Osteoblast (primary cell): ENCODE results near the gene CAMK1. TPM values are rescaled to one million over a fixed set of nuclear protein-coding genes. Genes with fewer than 3 reads are reported as not detected.

Experiments
- DNase-seq: peaks from one replicate; pipeline ENCODE4 v3.0.0; 2011; ENCODE audit warnings: low spot score, mixed read lengths; ENCODE audit not compliant: insufficient read length; ENCODE audit errors: missing footprints
- H2AFZ ChIP-seq: 2 replicates; pipeline ENCODE4 v1.6.0; 2011; ENCODE audit warnings: mild to moderate bottlenecking, low read length
- H3K27ac ChIP-seq: 2 replicates; pipeline ENCODE4 v1.5.1; 2011; ENCODE audit warnings: mild to moderate bottlenecking, low read depth, low read length, moderate library complexity
- H3K27me3 ChIP-seq: 2 replicates; pipeline ENCODE4 v1.6.0; 2012; ENCODE audit warnings: mild to moderate bottlenecking, control low read depth, inconsistent platforms, low read length, moderate library complexity; ENCODE audit not compliant: insufficient read depth
- H3K36me3 ChIP-seq: 2 replicates; pipeline ENCODE4 v1.5.1; 2011; ENCODE audit warnings: mild to moderate bottlenecking, low read length, control low read depth, moderate library complexity; ENCODE audit not compliant: insufficient read depth
- H3K4me1 ChIP-seq: 2 replicates; pipeline ENCODE4 v1.5.1; 2011; ENCODE audit warnings: mild to moderate bottlenecking, low read length, control low read depth, moderate library complexity; ENCODE audit not compliant: insufficient read depth
- H3K4me2 ChIP-seq: 2 replicates; pipeline ENCODE4 v1.6.0; 2011; ENCODE audit warnings: mild to moderate bottlenecking, low read length; ENCODE audit not compliant: insufficient read depth
- H3K4me3 ChIP-seq: fragments of 200-600 bp; sonication (generic); 3 replicates; pipeline ENCODE4 v1.5.1; 2012; ENCODE audit warnings: mild to moderate bottlenecking, low read length, inconsistent platforms; ENCODE audit not compliant: insufficient read depth
- H3K79me2 ChIP-seq: 2 replicates; pipeline ENCODE4 v1.6.0; 2012; ENCODE audit warnings: mild to moderate bottlenecking, low read length, control low read depth, inconsistent platforms; ENCODE audit not compliant: insufficient read depth
- H3K9me3 ChIP-seq: 2 replicates; pipeline ENCODE4 v1.5.1; 2011; ENCODE audit warnings: low read depth, low read length, control low read depth
- H4K20me1 ChIP-seq: 2 replicates; pipeline ENCODE4 v1.6.0; 2012; ENCODE audit warnings: mild to moderate bottlenecking, low read length, control low read depth; ENCODE audit not compliant: insufficient read depth
- CTCF ChIP-seq: IDR thresholded peaks from 2 replicates; pipeline ENCODE4 v1.5.1; 2011; ENCODE audit warnings: mild to moderate bottlenecking, low read depth, low read length, moderate library complexity; ENCODE audit errors: extremely low read depth
- total RNA-seq: library from RNA; depleted of rRNA; stranded (reverse); fragments of >200 nt; gene quantifications from 2 replicates; pipeline ENCODE4 v1.2.3, GENCODE V29; 2012

Gene CAMK1
- total RNA-seq, 1 donor, result 22.1 TPM

GRCh38 chr3:9742560-9742959 is 27.2 kb downstream of the CAMK1 start:
- H4K20me1 ChIP-seq, result peaks cover 13% of the 10 kb centered on the region
- H2AFZ ChIP-seq, result no peak overlapping the region
- H3K4me2 ChIP-seq, result no peak overlapping the region
- H3K36me3 ChIP-seq, result peaks cover 97% of the 10 kb centered on the region
- no peaks in the 10 kb centered on the region for H3K27me3 ChIP-seq
- H3K4me3 ChIP-seq, result no peak overlapping the region
- H3K27ac ChIP-seq, result no peak overlapping the region
- DNase-seq, result no peak
- TF ChIP-seq CTCF, result no peak
- peaks cover 21% of the 10 kb centered on the region for H3K79me2 ChIP-seq
- no peaks in the 10 kb centered on the region for H3K9me3 ChIP-seq
- H3K4me1 ChIP-seq, result peaks cover 17% of the 10 kb centered on the region

GRCh38 chr3:9739181-9739580 is 30.6 kb downstream of the CAMK1 start:
- H4K20me1 ChIP-seq, result peaks cover 28% of the 10 kb centered on the region
- H3K4me1 ChIP-seq, result no peaks in the 10 kb centered on the region
- no peaks in the 10 kb centered on the region for H3K9me3 ChIP-seq
- TF ChIP-seq CTCF, result no peak
- H2AFZ ChIP-seq, result no peak overlapping the region
- H3K4me2 ChIP-seq, result no peak overlapping the region
- no peak overlapping the region for H3K27ac ChIP-seq
- H3K27me3 ChIP-seq, result no peaks in the 10 kb centered on the region
- peaks cover 51% of the 10 kb centered on the region for H3K79me2 ChIP-seq
- peaks cover 88% of the 10 kb centered on the region for H3K36me3 ChIP-seq
- DNase-seq, result peak; percentile 18
- H3K4me3 ChIP-seq, result no peak overlapping the region

GRCh38 chr3:9736831-9737230 is 32.9 kb downstream of the CAMK1 start:
- H3K27me3 ChIP-seq, result no peaks in the 10 kb centered on the region
- DNase-seq, result no peak
- peaks cover 75% of the 10 kb centered on the region for H3K79me2 ChIP-seq
- peaks cover 10% of the 10 kb centered on the region for H3K4me1 ChIP-seq
- no peak overlapping the region for H3K27ac ChIP-seq
- no peak overlapping the region for H3K4me2 ChIP-seq
- H2AFZ ChIP-seq, result no peak overlapping the region
- H3K36me3 ChIP-seq, result peaks cover 67% of the 10 kb centered on the region
- peaks cover 46% of the 10 kb centered on the region for H4K20me1 ChIP-seq
- no peaks in the 10 kb centered on the region for H3K9me3 ChIP-seq
- no peak overlapping the region for H3K4me3 ChIP-seq
- no peak for TF ChIP-seq CTCF

GRCh38 chr3:9732740-9733115 is 37.0 kb downstream of the CAMK1 start:
- TF ChIP-seq CTCF, result no peak
- H3K27ac ChIP-seq, result peak overlapping the region; percentile 99

More at GRCh38 chr3:9732740-9733115, 37.0 kb downstream of the CAMK1 start:
- H3K9me3 ChIP-seq, result no peaks in the 10 kb centered on the region
- no peak for DNase-seq
- H4K20me1 ChIP-seq, result peaks cover 35% of the 10 kb centered on the region
- H3K4me1 ChIP-seq, result peaks cover 19% of the 10 kb centered on the region
- peaks cover 59% of the 10 kb centered on the region for H3K79me2 ChIP-seq
- H2AFZ ChIP-seq, result no peak overlapping the region
- no peaks in the 10 kb centered on the region for H3K27me3 ChIP-seq
- H3K4me3 ChIP-seq, result peak overlapping the region; percentile 91
- H3K4me2 ChIP-seq, result peak overlapping the region; percentile 80
- peaks cover 28% of the 10 kb centered on the region for H3K36me3 ChIP-seq
